ENCODE measurements around the gene DNAAF2.

The DNAAF2 gene

GRCh38 chr14:49620182-49621113 is 14.6 kb downstream of the DNAAF2 start, which contains the start of the genes MGAT2 and RPL36AL (continued):
- TF ChIP-seq PRDM10 (tag by site-specific recombination; IDR thresholded peaks at IDR 0.05) (no peak), ZBTB20 (tag by site-specific recombination; IDR thresholded peaks at IDR 0.05) (peak; percentile 75; the same call in 1 of the 2 replicates), ZFP69B (tag by site-specific recombination; IDR thresholded peaks at IDR 0.05) (no peak)

- Histone ChIP-seq H3K9me3 (ENCODE audit: control insufficient read depth, insufficient read depth, low read depth, low read length) (no peaks in the 10 kb centered on the region), H3K4me3 (ENCODE audit: low read depth, low read length) (peak overlapping the region; percentile 87), H3K36me3 (ENCODE audit: control insufficient read depth in 2 of 2, insufficient read depth in 1 of 2, low read length in 2 of 2) (peaks cover 20 to 35% of the 10 kb centered on the region in 2 experiments), H3K27ac (ENCODE audit: extremely low read depth, low read depth, low read length) (peak overlapping the region; percentile 96), H3K4me1 (ENCODE audit: control insufficient read depth, insufficient read depth, low read length) (no peaks in the 10 kb centered on the region)
- ChIA-PET POLR2A (interaction anchor here (0.6 to 3.0 kb wide), 21 partner anchors 8 to 249 kb away, joined by 3 to 44 read pairs (median 8); partner anchors contain the start of genes DNAAF2, KLHDC2, LRR1 and NEMF), CTCF (interaction anchor here (0.5 to 2.5 kb wide), 5 partner anchors 13 to 385 kb away, joined by 3 to 10 read pairs (median 3); partner anchors contain the start of genes DNAAF2 and RPS29)
- no peak for TF ChIP-seq ZNF2 (tag by site-specific recombination; IDR thresholded peaks at IDR 0.05)
- TF ChIP-seq HIC1 (tag by site-specific recombination; IDR thresholded peaks at IDR 0.05): no peak
- TF ChIP-seq ZNF473 (tag by site-specific recombination; IDR thresholded peaks at IDR 0.05): no peak
- TF ChIP-seq ZNF133 (tag by site-specific recombination; IDR thresholded peaks at IDR 0.05): no peak
- no peak for TF ChIP-seq ZNF600 (tag by site-specific recombination; IDR thresholded peaks at IDR 0.05)
- no peak for TF ChIP-seq ZNF544 (tag by site-specific recombination; IDR thresholded peaks at IDR 0.05)
- no peak for TF ChIP-seq ZNF626 (tag by site-specific recombination; IDR thresholded peaks at IDR 0.05)
- TF ChIP-seq ZNF239 (tag by site-specific recombination; IDR thresholded peaks at IDR 0.05): no peak
- no peak for TF ChIP-seq SCRT2 (tag by site-specific recombination; IDR thresholded peaks at IDR 0.05)
- no peak for TF ChIP-seq ZNF335 (tag by site-specific recombination; conservative IDR thresholded peaks at IDR 0.05)
- TF ChIP-seq ZNF280C (tag by site-specific recombination; IDR thresholded peaks at IDR 0.05): no peak
- TF ChIP-seq ZNF416 (tag by site-specific recombination; IDR thresholded peaks at IDR 0.05): no peak
- TF ChIP-seq AEBP2 (tag by site-specific recombination; IDR thresholded peaks at IDR 0.05; ENCODE audit: borderline replicate concordance): no peak
- no peak for TF ChIP-seq KLF10 (tag by site-specific recombination; IDR thresholded peaks at IDR 0.05)
- TF ChIP-seq ZNF23 (tag by site-specific recombination; IDR thresholded peaks at IDR 0.05; ENCODE audit: borderline replicate concordance): no peak
- TF ChIP-seq ZBTB10 (tag by site-specific recombination; IDR thresholded peaks at IDR 0.05): no peak
- TF ChIP-seq ZNF555 (tag by site-specific recombination; conservative IDR thresholded peaks at IDR 0.05): no peak
Measured at GRCh38 chr14:49619730-49620129, 15.3 kb downstream of the DNAAF2 start.
